Measurements from ENCODE around the gene FEM1C.

The FEM1C gene

GRCh38 chr5:115531787-115532367, 12.7 kb downstream of the FEM1C start:
- H3K4me1 ChIP-seq (ENCODE audit: low read length) = 0 out of 2 replicates have a peak, but pooled peaks cover 2% of the 10 kb centered on the region
- peaks cover 100% of the 10 kb centered on the region for H3K79me2 ChIP-seq (ENCODE audit: low read length)
- no peak overlapping the region for H2AFZ ChIP-seq (ENCODE audit: low read depth, low read length)
- H4K20me1 ChIP-seq (ENCODE audit: insufficient read depth, low read length) = peaks cover 74% of the 10 kb centered on the region
- no peaks in the 10 kb centered on the region for H3K27me3 ChIP-seq (ENCODE audit: low read depth, low read length)
- H3K9ac ChIP-seq (ENCODE audit: low read length) = no peak overlapping the region
- peaks cover 32% of the 10 kb centered on the region for H3K36me3 ChIP-seq (replicated peaks; ENCODE audit: low read depth, low read length)
- H3K27ac ChIP-seq (ENCODE audit: low read length) = no peak overlapping the region
- no peak overlapping the region for H3K4me3 ChIP-seq (ENCODE audit: low read length)
- H3K9me3 ChIP-seq (ENCODE audit: insufficient read depth, low read length) = no peaks in the 10 kb centered on the region
- H3K4me2 ChIP-seq (ENCODE audit: low read length) = no peak overlapping the region
- TF ChIP-seq EZH2phosphoT487 (IDR thresholded peaks at IDR 0.05; ENCODE audit: low read depth) (no peak), CTCF (IDR thresholded peaks at IDR 0.05; ENCODE audit: low read depth, low read length) (no peak)

GRCh38 chr5:115531380-115531779, 13.2 kb downstream of the FEM1C start:
- no peak for TF ChIP-seq CTCF (IDR thresholded peaks at IDR 0.05; ENCODE audit: low read depth, low read length)
- no peak for TF ChIP-seq EZH2phosphoT487 (IDR thresholded peaks at IDR 0.05; ENCODE audit: low read depth)
- Histone ChIP-seq H3K27me3 (ENCODE audit: low read depth, low read length) (no peaks in the 10 kb centered on the region), H3K79me2 (ENCODE audit: low read length) (peaks cover 100% of the 10 kb centered on the region), H3K4me2 (ENCODE audit: low read length) (no peak overlapping the region), H2AFZ (ENCODE audit: low read depth, low read length) (no peak overlapping the region), H3K36me3 (replicated peaks; ENCODE audit: low read depth, low read length) (peaks cover 30% of the 10 kb centered on the region), H3K9me3 (ENCODE audit: insufficient read depth, low read length) (no peaks in the 10 kb centered on the region), H3K27ac (ENCODE audit: low read length) (no peak overlapping the region), H3K9ac (ENCODE audit: low read length) (no peak overlapping the region), H3K4me1 (ENCODE audit: low read length) (0 out of 2 replicates have a peak, but pooled peaks cover 2% of the 10 kb centered on the region), H3K4me3 (ENCODE audit: low read length) (no peak overlapping the region), H4K20me1 (ENCODE audit: insufficient read depth, low read length) (peaks cover 74% of the 10 kb centered on the region)

- TF ChIP-seq EZH2phosphoT487 (IDR thresholded peaks at IDR 0.05; ENCODE audit: low read depth) = no peak
- no peak for TF ChIP-seq CTCF (IDR thresholded peaks at IDR 0.05; ENCODE audit: low read depth, low read length)
- peaks cover 26% of the 10 kb centered on the region for H3K36me3 ChIP-seq (replicated peaks; ENCODE audit: low read depth, low read length)
- H2AFZ ChIP-seq (ENCODE audit: low read depth, low read length) = no peak overlapping the region
- peaks cover 93% of the 10 kb centered on the region for H3K79me2 ChIP-seq (ENCODE audit: low read length)
- H3K9me3 ChIP-seq (ENCODE audit: insufficient read depth, low read length) = no peaks in the 10 kb centered on the region
- H3K27me3 ChIP-seq (ENCODE audit: low read depth, low read length) = no peaks in the 10 kb centered on the region
- H4K20me1 ChIP-seq (ENCODE audit: insufficient read depth, low read length) = peaks cover 72% of the 10 kb centered on the region
- H3K4me3 ChIP-seq (ENCODE audit: low read length) = no peak overlapping the region
- H3K9ac ChIP-seq (ENCODE audit: low read length) = no peak overlapping the region
- H3K4me2 ChIP-seq (ENCODE audit: low read length) = no peak overlapping the region
- no peak overlapping the region for H3K27ac ChIP-seq (ENCODE audit: low read length)
- 0 out of 2 replicates have a peak, but pooled peaks cover 2% of the 10 kb centered on the region for H3K4me1 ChIP-seq (ENCODE audit: low read length)
These were observed 14.1 kb downstream of the FEM1C start for GRCh38 chr5:115530426-115530825.

GRCh38 chr5:115526604-115527003, 18.0 kb downstream of the FEM1C start:
- Histone ChIP-seq H4K20me1 (ENCODE audit: insufficient read depth, low read length) (peaks cover 54% of the 10 kb centered on the region), H3K79me2 (ENCODE audit: low read length) (peaks cover 67% of the 10 kb centered on the region)
- TF ChIP-seq CTCF (IDR thresholded peaks at IDR 0.05; ENCODE audit: low read depth, low read length) (no peak), EZH2phosphoT487 (IDR thresholded peaks at IDR 0.05; ENCODE audit: low read depth) (no peak)

More at GRCh38 chr5:115526604-115527003, 18.0 kb downstream of the FEM1C start:
- Histone ChIP-seq H3K4me1 (ENCODE audit: low read length) (0 out of 2 replicates have a peak, but pooled peaks cover 2% of the 10 kb centered on the region), H3K36me3 (replicated peaks; ENCODE audit: low read depth, low read length) (peaks cover 29% of the 10 kb centered on the region), H2AFZ (ENCODE audit: low read depth, low read length) (no peak overlapping the region), H3K27ac (ENCODE audit: low read length) (no peak overlapping the region), H3K4me2 (ENCODE audit: low read length) (no peak overlapping the region), H3K9me3 (ENCODE audit: insufficient read depth, low read length) (no peaks in the 10 kb centered on the region), H3K9ac (ENCODE audit: low read length) (no peak overlapping the region), H3K27me3 (ENCODE audit: low read depth, low read length) (no peaks in the 10 kb centered on the region), H3K4me3 (ENCODE audit: low read length) (no peak overlapping the region)

Data from OCI-LY3 (cell line).